Mesenchymal stem cell (in vitro differentiated cells and primary cell): Measurements from ENCODE around the gene RNF186.

Source experiments
- DNase-seq: peaks from one replicate; pipeline ENCODE4 v3.0.0-alpha.2; 2013
- H2AFZ ChIP-seq: one replicate; pipeline ENCODE4 v1.6.1; 2013; ENCODE audit warnings: low read depth, mild to moderate bottlenecking, control low read depth, inconsistent platforms, low read length, moderate library complexity
- H2AK5ac ChIP-seq: 2 replicates; pipeline ENCODE4 v1.6.1; 2013; ENCODE audit warnings: low read length, moderate library complexity, mild to moderate bottlenecking, inconsistent platforms; ENCODE audit not compliant: severe bottlenecking
- H2BK120ac ChIP-seq: one replicate; pipeline ENCODE4 v1.6.1; 2013; ENCODE audit warnings: low read depth, mild to moderate bottlenecking, inconsistent platforms, low read length, moderate library complexity
- H2BK12ac ChIP-seq, 2 experiments: one replicate each; pipeline ENCODE4 v1.6.1; 2013; ENCODE audit warnings: inconsistent platforms in 2 of 2, low read length in 2 of 2, mild to moderate bottlenecking in 2 of 2, moderate library complexity in 2 of 2, control low read depth in 1 of 2
- H2BK15ac ChIP-seq: one replicate; pipeline ENCODE4 v1.6.1; 2013; ENCODE audit warnings: mild to moderate bottlenecking, low read depth, inconsistent platforms; ENCODE audit not compliant: poor library complexity, severe bottlenecking
- H2BK5ac ChIP-seq: 2 replicates; pipeline ENCODE4 v1.6.1; 2013; ENCODE audit warnings: low read depth, mild to moderate bottlenecking, low read length, control low read depth, inconsistent platforms; ENCODE audit not compliant: poor library complexity, severe bottlenecking
- H3K14ac ChIP-seq, 2 experiments: one replicate each; pipeline ENCODE4 v1.6.1; 2013; ENCODE audit warnings: inconsistent platforms in 2 of 2, low read length in 2 of 2, control low read depth in 1 of 2, mild to moderate bottlenecking in 1 of 2, moderate library complexity in 1 of 2
- H3K18ac ChIP-seq, 2 experiments: one replicate each; pipeline ENCODE4 v1.6.1; 2013; ENCODE audit warnings: inconsistent platforms in 2 of 2, low read length in 2 of 2, control low read depth in 1 of 2, low read depth in 1 of 2, mild to moderate bottlenecking in 1 of 2
- H3K23ac ChIP-seq, 2 experiments: one replicate each; pipeline ENCODE4 v1.6.1; 2013; ENCODE audit warnings: inconsistent platforms in 2 of 2, low read length in 2 of 2, mild to moderate bottlenecking in 2 of 2, moderate library complexity in 2 of 2, control low read depth in 1 of 2
- H3K27ac ChIP-seq: 2 replicates; pipeline ENCODE4 v1.5.1; 2013; ENCODE audit warnings: mild to moderate bottlenecking, moderate library complexity, low read length, control low read depth, inconsistent platforms; ENCODE audit not compliant: poor library complexity, severe bottlenecking
- H3K27me3 ChIP-seq, 2 experiments: 2 replicates each; pipeline versions ENCODE4 v1.6.1 to v1.7.0; 2013; ENCODE audit warnings: low read length in 2 of 2, mild to moderate bottlenecking in 2 of 2, moderate library complexity in 2 of 2, control low read depth in 1 of 2, inconsistent platforms in 1 of 2; ENCODE audit not compliant: control insufficient read depth in 1 of 2, insufficient read depth in 1 of 2
- H3K36me3 ChIP-seq, 2 experiments: 2 replicates each; pipeline versions ENCODE4 v1.6.1 to v1.7.0; 2013; ENCODE audit warnings: low read length in 2 of 2, control low read depth in 1 of 2, inconsistent platforms in 1 of 2, low read depth in 1 of 2, mild to moderate bottlenecking in 1 of 2; ENCODE audit not compliant: insufficient read depth in 2 of 2, control insufficient read depth in 1 of 2
- H3K4ac ChIP-seq, 2 experiments: one replicate each; pipeline ENCODE4 v1.6.1; 2013; ENCODE audit warnings: inconsistent platforms in 2 of 2, low read length in 2 of 2, mild to moderate bottlenecking in 2 of 2, moderate library complexity in 2 of 2, control low read depth in 1 of 2, low read depth in 1 of 2
- H3K4me1 ChIP-seq: 2 replicates; pipeline ENCODE4 v1.6.1; 2013; ENCODE audit warnings: low read depth, low read length, control low read depth; ENCODE audit not compliant: control insufficient read depth, insufficient read depth
- H3K4me2 ChIP-seq: 2 replicates; pipeline ENCODE4 v1.6.1; 2013; ENCODE audit warnings: low read length, mild to moderate bottlenecking, inconsistent platforms; ENCODE audit not compliant: poor library complexity, severe bottlenecking
- H3K4me3 ChIP-seq, 2 experiments: 2 replicates each; pipeline versions ENCODE4 v1.5.1 to v1.7.0; 2013; ENCODE audit warnings: low read length in 2 of 2, mild to moderate bottlenecking in 2 of 2, control low read depth in 1 of 2, low read depth in 1 of 2; ENCODE audit not compliant: insufficient read depth in 1 of 2
- H3K79me1 ChIP-seq: replicated peaks from 2 replicates; pipeline ENCODE4 v1.6.1; 2013; ENCODE audit warnings: mild to moderate bottlenecking, control low read depth, low read length, inconsistent platforms; ENCODE audit not compliant: poor library complexity, severe bottlenecking
- H3K9ac ChIP-seq: 2 replicates; pipeline ENCODE4 v1.7.0; 2013; ENCODE audit warnings: mild to moderate bottlenecking, low read length, moderate library complexity
- H3K9me3 ChIP-seq: 2 replicates; pipeline ENCODE4 v1.7.0; 2013; ENCODE audit warnings: mild to moderate bottlenecking, low read length; ENCODE audit not compliant: control insufficient read depth
- H4K8ac ChIP-seq: one replicate; pipeline ENCODE4 v1.6.1; 2013; ENCODE audit warnings: inconsistent platforms, mild to moderate bottlenecking, low read length, moderate library complexity
- H4K91ac ChIP-seq: one replicate; pipeline ENCODE4 v1.6.1; 2013; ENCODE audit warnings: mild to moderate bottlenecking, low read length, inconsistent platforms
- WGBS: methylation state at CpG from one replicate; pipeline ENCODE4 v1.1.7; 2013; ENCODE audit warnings: mixed read lengths; 5-methylcytosine and 5-hydroxymethylcytosine counted together

Gene RNF186

GRCh38 chr1:19768353-19769210, 46.5 kb downstream of the RNF186 start:
- Histone ChIP-seq H2AFZ (no peak overlapping the region), H2BK12ac (no peak overlapping the region), H2BK5ac (no peak overlapping the region), H3K9me3 (no peaks in the 10 kb centered on the region), H3K9ac (no peak overlapping the region), H2BK120ac (no peak overlapping the region), H3K27me3 (no peaks in the 10 kb centered on the region), H2AK5ac (no peak overlapping the region), H3K4me1 (peaks cover 35% of the 10 kb centered on the region), H3K4me3 (no peak overlapping the region), H3K4me2 (no peak overlapping the region), H3K79me1 (no peaks in the 10 kb centered on the region), H4K8ac (no peak overlapping the region), H3K18ac (peak overlapping the region in 1 of 2 experiments; percentile 14), H3K14ac (no peak overlapping the region), H3K27ac (peak overlapping the region; percentile 73), H2BK15ac (peak overlapping the region; percentile 55), H3K4ac (no peak overlapping the region), H3K23ac (no peak overlapping the region), H3K36me3 (peaks cover 17 to 19% of the 10 kb centered on the region in 2 experiments), H4K91ac (no peak overlapping the region)
- 84% methylated on average over 18 of the region's 18 CpGs for WGBS
- DNase-seq: no peak

GRCh38 chr1:19765623-19766022, 49.5 kb downstream of the RNF186 start:
- Histone ChIP-seq H2BK120ac (no peak overlapping the region), H3K4me1 (peaks cover 37% of the 10 kb centered on the region), H3K9me3 (no peaks in the 10 kb centered on the region), H3K27ac (peak overlapping the region; percentile 87), H2AFZ (no peak overlapping the region), H3K9ac (no peak overlapping the region), H4K91ac (no peak overlapping the region), H2BK5ac (peak overlapping the region; percentile 33), H3K36me3 (peaks cover 0 to 13% of the 10 kb centered on the region in 2 experiments), H3K79me1 (peaks cover 2% of the 10 kb centered on the region), H2BK15ac (no peak overlapping the region), H2BK12ac (no peak overlapping the region), H3K4me2 (no peak overlapping the region), H3K4ac (no peak overlapping the region), H3K14ac (no peak overlapping the region), H3K18ac (no peak overlapping the region), H3K4me3 (no peak overlapping the region), H2AK5ac (peak overlapping the region; percentile 40), H3K27me3 (no peaks in the 10 kb centered on the region), H3K23ac (no peak overlapping the region), H4K8ac (no peak overlapping the region)
- DNase-seq: peak; percentile 88
- 4% methylated on average over 10 of the region's 10 CpGs for WGBS

GRCh38 chr1:19764848-19765247, 50.2 kb downstream of the RNF186 start:
- peak overlapping the region; percentile 33 for H2BK5ac ChIP-seq
- no peak overlapping the region for H3K4me3 ChIP-seq
- H3K14ac ChIP-seq: no peak overlapping the region
- H3K27me3 ChIP-seq: no peaks in the 10 kb centered on the region
- H3K4me2 ChIP-seq: no peak overlapping the region
- H3K18ac ChIP-seq: no peak overlapping the region
- no peak overlapping the region for H2AK5ac ChIP-seq
- no peak for DNase-seq
- H3K9ac ChIP-seq: no peak overlapping the region
- no peak overlapping the region for H4K91ac ChIP-seq
- H2BK15ac ChIP-seq: no peak overlapping the region
- no peak overlapping the region for H2AFZ ChIP-seq
- no peak overlapping the region for H3K23ac ChIP-seq
- peaks cover 37% of the 10 kb centered on the region for H3K4me1 ChIP-seq
- peaks cover 0 to 7% of the 10 kb centered on the region in 2 experiments for H3K36me3 ChIP-seq
- no peak overlapping the region for H2BK120ac ChIP-seq
- WGBS: 86% methylated on average over 5 of the region's 5 CpGs
- H4K8ac ChIP-seq: no peak overlapping the region
- H3K27ac ChIP-seq: peak overlapping the region; percentile 87
- peaks cover 2% of the 10 kb centered on the region for H3K79me1 ChIP-seq
- no peak overlapping the region for H2BK12ac ChIP-seq
- no peaks in the 10 kb centered on the region for H3K9me3 ChIP-seq
- no peak overlapping the region for H3K4ac ChIP-seq
